A549 (cell line): ENCODE data around the gene PLEKHA7. TPM values are rescaled to one million over a fixed set of nuclear protein-coding genes. Genes with fewer than 3 reads are reported as not detected.

Experiments
- ATAC-seq, 2 experiments: fragments of 200-7000 bp in 1 of 2; fragments of >200 bp in 1 of 2; cut with Nextera tagmentation in 1 of 2; cut with Tn5 transposase in 1 of 2; 3 replicates each; pipeline versions ENCODE4 v1.8.0 to v1.9.1; 2018 to 2020; ENCODE audit warnings: mild to moderate bottlenecking in 1 of 2, moderate library complexity in 1 of 2
- CTCF ChIA-PET: fragments of 300-600 bp; sonication (Branson Sonifier 250); formaldehyde crosslinking; extraction: SDS; loops from one replicate; lab custom pipeline; 2021; ENCODE audit warnings: antibody characterized with exemption, inconsistent platforms; lab: Yijun Ruan, JAX
- POLR2A ChIA-PET: fragments of 350-600 bp; formaldehyde crosslinking; extraction: SDS; loops from one replicate; lab custom pipeline; 2021; ENCODE audit warnings: antibody characterized with exemption, inconsistent platforms; lab: Yijun Ruan, JAX
- DNase-seq, 2 experiments: peaks; one replicate each; pipeline versions ENCODE4 v3.0.0 to v3.0.0-alpha.2; 2011 to 2016; ENCODE audit warnings: low read depth in 1 of 2, low spot score in 1 of 2
- FAIRE-seq: peaks from 2 replicates; lab custom pipeline; 2011; peaks lifted over from hg19 to GRCh38; lab: Jason Lieb, UNC
- H3K27ac ChIP-seq, 2 experiments: fragments of >200 bp; sonication (Bioruptor Twin); formaldehyde crosslinking; 3 replicates each; pipeline ENCODE4 v1.5.1; 2016 to 2017
- H3K4me1 ChIP-seq: fragments of >200 bp; sonication (Bioruptor Twin); formaldehyde crosslinking; 3 replicates; pipeline ENCODE4 v1.6.1; 2016
- H3K4me2 ChIP-seq: fragments of >200 bp; sonication (Bioruptor Twin); formaldehyde crosslinking; 3 replicates; pipeline ENCODE4 v1.6.1; 2016
- H3K4me3 ChIP-seq: fragments of >200 bp; sonication (Bioruptor Twin); formaldehyde crosslinking; 3 replicates; pipeline ENCODE4 v1.5.1; 2016
- H3K9me3 ChIP-seq: fragments of >200 bp; sonication (Bioruptor Twin); formaldehyde crosslinking; 3 replicates; pipeline ENCODE4 v1.6.1; 2016
- CBX2 ChIP-seq: fragments of 200-600 bp; sonication (generic); IDR thresholded peaks from 2 replicates; pipeline ENCODE4 v1.6.1; 2016; ENCODE audit warnings: low read depth, mild to moderate bottlenecking, borderline replicate concordance
- CEBPB ChIP-seq, 2 experiments: fragments of >200 bp in 1 of 2; sonication (Bioruptor Twin) in 1 of 2; formaldehyde crosslinking in 1 of 2; IDR thresholded peaks; 2 replicates each; pipeline ENCODE4 v1.6.1; 2012 to 2016
- CTCF ChIP-seq: fragments of >200 bp; sonication (Bioruptor Twin); formaldehyde crosslinking; IDR thresholded peaks from 3 replicates; pipeline ENCODE4 v1.5.1; 2016
- EHMT2 ChIP-seq: fragments of 200-600 bp; sonication (generic); IDR thresholded peaks from 2 replicates; pipeline ENCODE4 v1.6.1; 2016; ENCODE audit warnings: antibody characterized with exemption, low read depth, mild to moderate bottlenecking, moderate library complexity
- FOSL2 ChIP-seq, 2 experiments: fragments of 450-650 bp in 1 of 2; fragments of >200 bp in 1 of 2; sonication (Bioruptor Twin) in 1 of 2; formaldehyde crosslinking; IDR thresholded peaks; 2 replicates each; pipeline versions ENCODE4 v1.5.0 to v1.6.1; 2016 to 2020; ENCODE audit warnings: mild to moderate bottlenecking in 1 of 2, moderate library complexity in 1 of 2
- FOXS1 ChIP-seq: fragments of 250-450 bp; sonication (Bioruptor Pico); IDR thresholded peaks from 2 replicates; pipeline ENCODE4 v1.5.0; 2020; ENCODE audit warnings: mild to moderate bottlenecking, moderate library complexity
- GATA3 ChIP-seq: IDR thresholded peaks from 2 replicates; pipeline ENCODE4 v1.6.1; 2012; ENCODE audit warnings: borderline replicate concordance
- HEYL ChIP-seq: fragments of 250-450 bp; sonication (Bioruptor Pico); IDR thresholded peaks from 2 replicates; pipeline ENCODE4 v1.8.0; 2021; ENCODE audit warnings: mild to moderate bottlenecking, moderate library complexity
- HOXA7 ChIP-seq: fragments of 250-450 bp; sonication (Bioruptor Pico); IDR thresholded peaks from 2 replicates; pipeline ENCODE4 v1.5.0; 2020; ENCODE audit warnings: mild to moderate bottlenecking, moderate library complexity
- KDM5A ChIP-seq: fragments of 200-600 bp; sonication (generic); IDR thresholded peaks from 2 replicates; pipeline ENCODE4 v1.6.1; 2016; ENCODE audit warnings: antibody characterized with exemption, mild to moderate bottlenecking
- MAFK ChIP-seq: fragments of 450-650 bp; IDR thresholded peaks from 2 replicates; pipeline ENCODE4 v1.6.1; 2014; ENCODE audit not compliant: partially characterized antibody
- MAZ ChIP-seq: fragments of 150-350 bp; IDR thresholded peaks from 2 replicates; pipeline ENCODE4 v1.6.1; 2014; ENCODE audit warnings: antibody characterized with exemption, low read depth, low read length, borderline replicate concordance
- NFE2L2 ChIP-seq: fragments of 150-350 bp; conservative IDR thresholded peaks from 2 replicates; pipeline ENCODE4 v1.6.1; 2014; ENCODE audit warnings: low read length
- PHF8 ChIP-seq: fragments of 200-600 bp; sonication (generic); IDR thresholded peaks from 2 replicates; pipeline ENCODE4 v1.6.1; 2016; ENCODE audit warnings: low read depth, mild to moderate bottlenecking, antibody characterized with exemption, moderate library complexity, borderline replicate concordance
- RAD21 ChIP-seq, 2 experiments: fragments of >200 bp in 1 of 2; sonication (Bioruptor Twin) in 1 of 2; formaldehyde crosslinking in 1 of 2; IDR thresholded peaks in 1 of 2; conservative IDR thresholded peaks in 1 of 2; 2 replicates in 1 of 2; 3 replicates in 1 of 2; pipeline ENCODE4 v1.6.1; 2012 to 2018; ENCODE audit warnings: inconsistent platforms in 1 of 2
- RARB ChIP-seq: fragments of 250-450 bp; sonication (Bioruptor Pico); IDR thresholded peaks from 2 replicates; pipeline ENCODE4 v1.8.0; 2021; ENCODE audit warnings: mild to moderate bottlenecking, moderate library complexity
- RFX5 ChIP-seq: fragments of 450-650 bp; IDR thresholded peaks from 2 replicates; pipeline ENCODE4 v1.7.1; 2014; ENCODE audit warnings: antibody characterized with exemption, mild to moderate bottlenecking, moderate library complexity
- RNF2 ChIP-seq: fragments of 200-600 bp; sonication (generic); IDR thresholded peaks from 2 replicates; pipeline ENCODE4 v1.6.1; 2016; ENCODE audit warnings: low read depth, mild to moderate bottlenecking, antibody characterized with exemption, moderate library complexity, borderline replicate concordance
- SMC3 ChIP-seq: fragments of >200 bp; sonication (Bioruptor Twin); formaldehyde crosslinking; IDR thresholded peaks from 3 replicates; pipeline ENCODE4 v1.6.1; 2018; ENCODE audit warnings: inconsistent platforms
- SREBF2 ChIP-seq: fragments of 450-650 bp; IDR thresholded peaks from 2 replicates; pipeline ENCODE4 v1.6.1; 2014; ENCODE audit warnings: mild to moderate bottlenecking, moderate library complexity
- ZFP36 ChIP-seq: fragments of 450-650 bp; IDR thresholded peaks from 2 replicates; pipeline ENCODE4 v1.6.1; 2014; ENCODE audit warnings: borderline replicate concordance; ENCODE audit not compliant: partially characterized antibody
- WGBS: methylation state at CpG from one replicate; pipeline ENCODE4 v1.1.6; 2017; ENCODE audit errors: missing lambda C conversion rate; 5-methylcytosine and 5-hydroxymethylcytosine counted together
- polyA plus RNA-seq, 4 experiments: library from polyadenylated mRNA; depleted of rRNA in 3 of 4; stranded (reverse); fragments of >200 nt; fragmentation: RNase III in 1 of 4; extraction: RNeasy Plus Mini Kit Qiagen cat#74134 plus additional on column Dnase treatment in 1 of 4; gene quantifications; 2 replicates in 3 of 4; 3 replicates in 1 of 4; pipeline ENCODE4 v1.2.3, GENCODE V29; 2011 to 2017
- TF ChIP-seq, protein P1 (sequence below): fragments of 250-450 bp; sonication (Bioruptor Pico); IDR thresholded peaks from 2 replicates; pipeline ENCODE4 v1.5.0; 2021; ENCODE audit warnings: mild to moderate bottlenecking, moderate library complexity, borderline replicate concordance
- TF ChIP-seq, protein P2 (sequence below): IDR thresholded peaks from 2 replicates; pipeline ENCODE4 v1.6.1; 2012
- TF ChIP-seq, protein P3 (sequence below): IDR thresholded peaks from 2 replicates; pipeline ENCODE4 v1.6.1; 2012; ENCODE audit warnings: low read depth, borderline replicate concordance

Gene PLEKHA7
- polyA plus RNA-seq, 2 of the 4 experiments (the other 2 are of a cell fraction), result 8.7 to 13.8 TPM

- Histone ChIP-seq H3K4me2 (no peak overlapping the region), H3K9me3 (no peaks in the 10 kb centered on the region), H3K27ac (no peak overlapping the region), H3K4me1 (peaks cover 13% of the 10 kb centered on the region), H3K4me3 (no peak overlapping the region)
- WGBS, result 81% methylated on average over 5 of the region's 5 CpGs
- TF ChIP-seq RNF2, result no peak
- no peak for TF ChIP-seq RAD21 (conservative IDR thresholded peaks at IDR 0.05 in 1 of 2, IDR thresholded peaks at IDR 0.05 in 1 of 2)
- TF ChIP-seq GATA3, result no peak
- TF ChIP-seq FOSL2 (IDR thresholded peaks at IDR 0.05), result no peak
- TF ChIP-seq FOSL2 (CRISPR knock-in tag; IDR thresholded peaks at IDR 0.05), result no peak
- no peak for TF ChIP-seq MAFK
- TF ChIP-seq SREBF2, result no peak
- TF ChIP-seq RFX5, result no peak
- no peak for TF ChIP-seq PHF8
- TF ChIP-seq RARB, result no peak
- no peak for TF ChIP-seq CEBPB (IDR thresholded peaks at IDR 0.05)
- TF ChIP-seq MAZ, result no peak
- TF ChIP-seq EHMT2, result no peak
- TF ChIP-seq NFE2L2, result no peak
- TF ChIP-seq FOXS1, result no peak
- ATAC-seq (no peak), FAIRE-seq (no peak), DNase-seq (no peak)
- ChIA-PET POLR2A (no interaction called here), CTCF (interaction anchor here (1.5 to 1.9 kb wide), 2 partner anchors 43 to 238 kb away, joined by 3 to 5 read pairs; no protein-coding TSS in a partner anchor)
Observed at GRCh38 chr11:16825101-16825500, 189.1 kb downstream of the PLEKHA7 start.

DNA sequence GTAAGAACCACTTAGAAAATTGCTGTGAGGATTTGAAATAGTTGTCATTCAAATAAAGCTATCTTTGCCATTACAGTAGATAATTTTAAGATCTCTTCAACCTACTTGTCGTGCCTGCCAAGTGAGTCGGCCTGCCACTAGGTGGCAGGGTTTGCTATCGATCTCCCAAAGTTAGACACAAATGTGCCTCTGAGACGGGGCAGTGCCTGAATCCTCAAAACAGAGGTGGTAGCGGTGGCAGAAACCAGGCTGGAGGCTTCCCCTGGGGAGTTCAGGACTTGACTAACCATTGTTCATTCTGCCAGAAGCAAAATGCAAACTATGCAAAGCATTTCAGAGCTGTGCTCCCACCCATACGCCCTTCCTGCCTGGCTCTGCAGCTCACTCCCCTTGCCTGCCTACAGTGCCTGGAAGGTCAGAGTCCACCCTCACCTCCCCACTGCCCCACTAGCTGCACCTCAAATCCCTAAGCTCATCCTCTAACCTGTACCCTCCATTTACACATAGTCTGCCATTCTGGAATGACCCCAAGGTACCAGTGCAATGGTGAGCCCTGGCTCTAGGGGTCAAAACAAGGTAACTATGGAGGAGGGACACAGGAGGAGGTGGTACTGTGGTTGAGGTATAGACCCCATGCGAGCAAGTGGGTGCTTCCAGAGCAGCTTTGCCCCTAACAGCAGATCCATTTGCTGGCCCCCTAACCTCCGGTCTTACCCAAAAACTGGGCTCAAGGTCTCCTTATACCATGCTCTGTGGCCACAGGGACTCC lies 193.7 kb downstream of the PLEKHA7 start:
- ATAC-seq (peak; percentile 86 to 90), FAIRE-seq (no peak), DNase-seq (peak; percentile 77 to 82)
- Histone ChIP-seq H3K27ac (peak overlapping the region in 1 of 2 experiments; percentile 50; a peak in 2 of 6 replicates), H3K4me3 (no peak overlapping the region), H3K4me1 (peaks cover 29% of the 10 kb centered on the region), H3K9me3 (no peaks in the 10 kb centered on the region), H3K4me2 (peak overlapping the region; percentile 49)
- WGBS, result 28% methylated on average over 8 of the region's 8 CpGs
- CTCF ChIA-PET, result interaction anchor here (0.6 to 4.3 kb wide), 56 partner anchors 11 to 733 kb away, joined by 3 to 63 read pairs (median 4); no protein-coding TSS in a partner anchor
- POLR2A ChIA-PET, result interaction anchor here (0.7 kb wide), 1 partner anchor 81 kb away, joined by 6 read pairs; no protein-coding TSS in a partner anchor
- TF ChIP-seq SMC3 (peak; percentile 64), CTCF (peak; percentile 91), RAD21 (conservative IDR thresholded peaks at IDR 0.05 in 1 of 2, IDR thresholded peaks at IDR 0.05 in 1 of 2) (peak; percentile 73 to 75), CBX2 (no peak)

DNA sequence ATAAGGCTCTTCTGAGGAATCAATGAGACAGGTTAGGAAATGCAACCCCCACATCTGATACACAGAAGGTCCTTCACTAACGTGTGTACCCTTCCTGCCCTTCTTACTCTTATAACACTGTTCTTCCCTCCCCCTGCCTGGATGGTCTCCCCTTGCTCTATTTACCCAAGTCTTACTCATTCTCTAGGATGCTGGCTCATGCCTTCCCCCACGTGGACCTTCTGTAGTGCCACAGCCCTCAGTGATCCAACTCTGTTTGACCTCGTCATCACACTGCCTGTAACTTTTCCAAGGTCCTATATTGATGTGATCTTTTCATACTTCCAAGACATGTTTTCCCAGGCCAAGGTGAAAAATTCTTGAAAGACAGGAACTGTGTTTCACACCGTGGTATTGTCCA lies 195.9 kb downstream of the PLEKHA7 start:
- FAIRE-seq (no peak), DNase-seq (peak in 1 of 2 experiments; percentile 29), ATAC-seq (peak in 1 of 2 experiments; percentile 58; a peak in 3 of 6 replicates)
- Histone ChIP-seq H3K4me2 (peak overlapping the region; percentile 35), H3K4me3 (no peak overlapping the region), H3K27ac (peak overlapping the region in 1 of 2 experiments; percentile 48; a peak in 2 of 6 replicates), H3K9me3 (no peaks in the 10 kb centered on the region), H3K4me1 (peaks cover 29% of the 10 kb centered on the region)
- ChIA-PET POLR2A (no interaction called here), CTCF (interaction anchor here (0.7 to 6.2 kb wide), 2 partner anchors 32 to 656 kb away, joined by 3 to 56 read pairs; no protein-coding TSS in a partner anchor)
- WGBS, result 36% methylated on average over 4 of the region's 4 CpGs
- TF ChIP-seq HOXA7 (CRISPR knock-in tag) (no peak), KDM5A (no peak), RFX5 (no peak), ZFP36 (no peak), HEYL (CRISPR knock-in tag) (no peak), FOSL2 (IDR thresholded peaks at IDR 0.05) (no peak), FOSL2 (CRISPR knock-in tag; IDR thresholded peaks at IDR 0.05) (peak; percentile 34; the same call in 1 of the 2 replicates)
- TF ChIP-seq, protein P1, sequence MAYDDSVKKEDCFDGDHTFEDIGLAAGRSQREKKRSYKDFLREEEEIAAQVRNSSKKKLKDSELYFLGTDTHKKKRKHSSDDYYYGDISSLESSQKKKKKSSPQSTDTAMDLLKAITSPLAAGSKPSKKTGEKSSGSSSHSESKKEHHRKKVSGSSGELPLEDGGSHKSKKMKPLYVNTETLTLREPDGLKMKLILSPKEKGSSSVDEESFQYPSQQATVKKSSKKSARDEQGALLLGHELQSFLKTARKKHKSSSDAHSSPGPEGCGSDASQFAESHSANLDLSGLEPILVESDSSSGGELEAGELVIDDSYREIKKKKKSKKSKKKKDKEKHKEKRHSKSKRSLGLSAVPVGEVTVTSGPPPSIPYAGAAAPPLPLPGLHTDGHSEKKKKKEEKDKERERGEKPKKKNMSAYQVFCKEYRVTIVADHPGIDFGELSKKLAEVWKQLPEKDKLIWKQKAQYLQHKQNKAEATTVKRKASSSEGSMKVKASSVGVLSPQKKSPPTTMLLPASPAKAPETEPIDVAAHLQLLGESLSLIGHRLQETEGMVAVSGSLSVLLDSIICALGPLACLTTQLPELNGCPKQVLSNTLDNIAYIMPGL (CRISPR knock-in tag), result no peak
- TF ChIP-seq, protein P2, sequence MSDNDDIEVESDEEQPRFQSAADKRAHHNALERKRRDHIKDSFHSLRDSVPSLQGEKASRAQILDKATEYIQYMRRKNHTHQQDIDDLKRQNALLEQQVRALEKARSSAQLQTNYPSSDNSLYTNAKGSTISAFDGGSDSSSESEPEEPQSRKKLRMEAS, result peak; percentile 62
- TF ChIP-seq, protein P3, sequence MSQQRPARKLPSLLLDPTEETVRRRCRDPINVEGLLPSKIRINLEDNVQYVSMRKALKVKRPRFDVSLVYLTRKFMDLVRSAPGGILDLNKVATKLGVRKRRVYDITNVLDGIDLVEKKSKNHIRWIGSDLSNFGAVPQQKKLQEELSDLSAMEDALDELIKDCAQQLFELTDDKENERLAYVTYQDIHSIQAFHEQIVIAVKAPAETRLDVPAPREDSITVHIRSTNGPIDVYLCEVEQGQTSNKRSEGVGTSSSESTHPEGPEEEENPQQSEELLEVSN, result no peak
